H1 (cell line): ENCODE measurements around the gene KRT35.

Source experiments
- CREB1 ChIP-seq: IDR thresholded peaks from 2 replicates; pipeline ENCODE4 v1.6.1; 2012; ENCODE audit warnings: inconsistent platforms
- CTCF ChIP-seq, 3 experiments: IDR thresholded peaks; 1 replicate in 2 of 3; 2 replicates in 1 of 3; pipeline versions ENCODE4 v1.5.1 to v1.6.1; 2011; ENCODE audit warnings: low read length in 3 of 3, mild to moderate bottlenecking in 3 of 3, inconsistent platforms in 2 of 3, low read depth in 1 of 3, moderate library complexity in 1 of 3; ENCODE audit not compliant: insufficient read depth in 1 of 3; ENCODE audit errors: control extremely low read depth in 1 of 3
- E2F6 ChIP-seq: IDR thresholded peaks from 2 replicates; pipeline ENCODE4 v1.6.1; 2012; ENCODE audit warnings: inconsistent platforms
- GABPA ChIP-seq: IDR thresholded peaks from 2 replicates; pipeline ENCODE4 v1.6.1; 2011; ENCODE audit warnings: mild to moderate bottlenecking, low read length, moderate library complexity, borderline replicate concordance; ENCODE audit not compliant: insufficient read depth
- GTF2F1 ChIP-seq: IDR thresholded peaks from 2 replicates; pipeline ENCODE4 v1.6.1; 2012; ENCODE audit warnings: low read depth, low read length, improper control_type of control experiment, borderline replicate concordance
- HDAC2 ChIP-seq, 2 experiments: fragments of 300-600 bp in 1 of 2; sonication (generic) in 1 of 2; IDR thresholded peaks; 2 replicates each; pipeline ENCODE4 v1.6.1; 2011 to 2012; ENCODE audit warnings: low read depth in 2 of 2, low read length in 2 of 2, mild to moderate bottlenecking in 2 of 2, moderate library complexity in 2 of 2, borderline replicate concordance in 1 of 2, inconsistent platforms in 1 of 2
- MAX ChIP-seq: IDR thresholded peaks from 2 replicates; pipeline ENCODE4 v1.6.1; 2012; ENCODE audit warnings: inconsistent platforms
- RAD21 ChIP-seq, 2 experiments: IDR thresholded peaks in 1 of 2; conservative IDR thresholded peaks in 1 of 2; 2 replicates each; pipeline ENCODE4 v1.6.1; 2011; ENCODE audit warnings: low read depth in 2 of 2, low read length in 2 of 2, improper control_type of control experiment in 1 of 2, inconsistent platforms in 1 of 2, mild to moderate bottlenecking in 1 of 2, moderate library complexity in 1 of 2
- RFX5 ChIP-seq: IDR thresholded peaks from 2 replicates; pipeline ENCODE4 v1.6.1; 2011; ENCODE audit warnings: low read depth, low read length, improper control_type of control experiment, borderline replicate concordance
- TAF1 ChIP-seq: IDR thresholded peaks from 2 replicates; pipeline ENCODE4 v1.6.1; 2011; ENCODE audit warnings: mild to moderate bottlenecking, low read depth, low read length
- ZNF274 ChIP-seq: IDR thresholded peaks from 2 replicates; pipeline ENCODE4 v1.7.0; 2012; ENCODE audit warnings: low read length, borderline replicate concordance; ENCODE audit errors: extremely low read depth

- TF ChIP-seq CTCF (IDR thresholded peaks at IDR 0.05; ENCODE audit: control extremely low read depth in 1 of 3, insufficient read depth in 1 of 3, low read depth in 1 of 3, low read length in 3 of 3), result no peak
- no peak for TF ChIP-seq RFX5
- TF ChIP-seq ZNF274, result no peak
- no peak for TF ChIP-seq HDAC2 (IDR thresholded peaks at IDR 0.05; ENCODE audit: borderline replicate concordance in 1 of 2, low read depth in 2 of 2, low read length in 2 of 2)
- TF ChIP-seq RAD21 (IDR thresholded peaks at IDR 0.05 in 1 of 2, conservative IDR thresholded peaks at IDR 0.05 in 1 of 2; ENCODE audit: low read depth in 2 of 2, low read length in 2 of 2), result no peak
- no peak for TF ChIP-seq GABPA
- TF ChIP-seq CREB1, result no peak
- TF ChIP-seq TAF1, result no peak
- no peak for TF ChIP-seq GTF2F1
- TF ChIP-seq MAX, result no peak
- no peak for TF ChIP-seq E2F6
Measured at GRCh38 chr17:41429667-41430066, 51.3 kb downstream of the KRT35 start.
